ENCODE results near the gene LRRC71. TPM values are rescaled to one million over a fixed set of nuclear protein-coding genes. Genes with fewer than 3 reads are reported as not detected.

Gene LRRC71
- total RNA-seq, 1 donor from 2014 or later: not detected

GRCh38 chr1:156944848-156945247 is 24.4 kb downstream of the LRRC71 start:
- no peak for TF ChIP-seq POLR2A (IDR thresholded peaks at IDR 0.05)
- no peak for TF ChIP-seq CTCF (IDR thresholded peaks at IDR 0.05)
- no peak for TF ChIP-seq POLR2AphosphoS5 (IDR thresholded peaks at IDR 0.05; ENCODE audit: insufficient read depth in 1 of 2, low read depth in 1 of 2)
- no peaks in the 10 kb centered on the region for H3K9me3 ChIP-seq
- no peaks in the 10 kb centered on the region for H3K27me3 ChIP-seq
- no peak for DNase-seq (ENCODE audit: extremely low spot score in 2 of 2)
- no peaks in the 10 kb centered on the region for H3K4me1 ChIP-seq
- H3K36me3 ChIP-seq: peaks cover 0 to 93% of the 10 kb centered on the region in 2 donors
- no peak overlapping the region for H3K4me3 ChIP-seq
- intact Hi-C loops (cut with DNase I): no loop called here
- H3K27ac ChIP-seq: no peak overlapping the region

GRCh38 chr1:156945881-156946661 is 25.6 kb downstream of the LRRC71 start:
- no peaks in the 10 kb centered on the region for H3K9me3 ChIP-seq
- no peak for DNase-seq (ENCODE audit: extremely low spot score in 2 of 2)
- no peak overlapping the region for H3K27ac ChIP-seq
- H3K4me1 ChIP-seq: no peaks in the 10 kb centered on the region
- H3K27me3 ChIP-seq: no peaks in the 10 kb centered on the region
- TF ChIP-seq POLR2AphosphoS5 (IDR thresholded peaks at IDR 0.05; ENCODE audit: insufficient read depth in 1 of 2, low read depth in 1 of 2) (no peak), CTCF (IDR thresholded peaks at IDR 0.05) (no peak), POLR2A (IDR thresholded peaks at IDR 0.05) (no peak)
- H3K4me3 ChIP-seq: no peak overlapping the region
- H3K36me3 ChIP-seq: peaks cover 0 to 95% of the 10 kb centered on the region in 2 donors
- intact Hi-C loops (cut with DNase I): no loop called here

GRCh38 chr1:156947127-156947526 is 26.7 kb downstream of the LRRC71 start:
- intact Hi-C loops (cut with DNase I): no loop called here
- TF ChIP-seq POLR2AphosphoS5 (IDR thresholded peaks at IDR 0.05; ENCODE audit: insufficient read depth in 1 of 2, low read depth in 1 of 2) (no peak), CTCF (IDR thresholded peaks at IDR 0.05) (no peak), POLR2A (IDR thresholded peaks at IDR 0.05) (no peak)
- Histone ChIP-seq H3K4me1 (no peaks in the 10 kb centered on the region), H3K9me3 (no peaks in the 10 kb centered on the region), H3K27ac (no peak overlapping the region), H3K4me3 (no peak overlapping the region), H3K36me3 (peaks cover 0 to 92% of the 10 kb centered on the region in 2 donors), H3K27me3 (no peaks in the 10 kb centered on the region)
- DNase-seq (ENCODE audit: extremely low spot score in 2 of 2): no peak

GRCh38 chr1:156947818-156948525 is 27.5 kb downstream of the LRRC71 start:
- peaks cover 0 to 88% of the 10 kb centered on the region in 2 donors for H3K36me3 ChIP-seq
- H3K4me3 ChIP-seq: no peak overlapping the region

More at GRCh38 chr1:156947818-156948525, 27.5 kb downstream of the LRRC71 start:
- Histone ChIP-seq H3K4me1 (no peaks in the 10 kb centered on the region), H3K27ac (no peak overlapping the region), H3K27me3 (no peaks in the 10 kb centered on the region), H3K9me3 (no peaks in the 10 kb centered on the region)
- no peak for TF ChIP-seq POLR2A (IDR thresholded peaks at IDR 0.05)
- no peak for TF ChIP-seq POLR2AphosphoS5 (IDR thresholded peaks at IDR 0.05; ENCODE audit: insufficient read depth in 1 of 2, low read depth in 1 of 2)
- no peak for TF ChIP-seq CTCF (IDR thresholded peaks at IDR 0.05)
- intact Hi-C loops (cut with DNase I): no loop called here
- no peak for DNase-seq (ENCODE audit: extremely low spot score in 2 of 2)
